Suprapubic skin (tissue), 4 donors: ENCODE measurements around the gene DMXL2.

Source experiments
- CTCF ChIP-seq, 2 donors: fragments of 200-600 bp in 1 of 2; fragments of 450-650 bp in 1 of 2; sonication (generic) in 1 of 2; IDR thresholded peaks; one replicate each; pipeline ENCODE4 v1.5.1; 2016 to 2019; ENCODE audit warnings: antibody characterized with exemption in 2 of 2, mild to moderate bottlenecking in 1 of 2, moderate library complexity in 1 of 2
- EP300 ChIP-seq: sonication (generic); formaldehyde crosslinking; IDR thresholded peaks from one replicate; pipeline ENCODE4 v1.6.1; 2017; ENCODE audit warnings: antibody characterized with exemption
- POLR2A ChIP-seq, 2 donors: fragments of 450-650 bp; IDR thresholded peaks; one replicate each; pipeline ENCODE4 v1.6.1; 2017; ENCODE audit warnings: antibody characterized with exemption in 2 of 2, mild to moderate bottlenecking in 2 of 2, moderate library complexity in 2 of 2
- POLR2AphosphoS5 ChIP-seq, 3 donors: sonication (generic); formaldehyde crosslinking; IDR thresholded peaks; one replicate each; pipeline ENCODE4 v1.6.1; 2017; ENCODE audit warnings: antibody characterized with exemption in 3 of 3

DNA sequence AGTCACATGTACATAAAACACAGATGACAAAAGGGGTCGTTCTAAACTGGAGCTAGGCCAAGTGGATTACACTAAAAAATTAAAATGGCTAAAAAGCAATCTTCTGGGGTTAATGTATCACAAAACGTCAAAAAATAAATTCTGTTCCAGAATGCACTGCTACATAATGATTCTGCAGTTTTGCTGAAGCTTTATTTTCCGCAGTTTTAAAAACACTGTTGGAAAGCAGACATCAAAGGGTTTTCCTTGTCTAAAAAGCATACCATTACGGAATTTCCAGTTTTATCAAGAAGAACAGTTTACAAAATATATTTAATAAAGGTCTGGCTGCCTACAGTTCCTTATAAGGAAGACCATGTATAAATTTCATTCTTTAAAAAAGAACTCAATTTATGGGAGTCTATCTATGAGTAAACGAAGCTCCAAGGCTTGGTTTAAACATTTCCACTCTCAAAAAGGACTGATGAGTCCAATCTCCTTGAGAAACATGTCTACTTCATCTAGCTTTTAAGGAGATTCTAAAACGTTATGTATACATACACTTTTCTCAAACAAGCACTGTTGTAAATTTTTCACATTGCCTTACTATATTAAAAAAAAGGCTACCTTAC is 1.3 kb downstream of the DMXL2 start:
- TF ChIP-seq CTCF (IDR thresholded peaks at IDR 0.05) (no peak), POLR2A (IDR thresholded peaks at IDR 0.05) (no peak), EP300 (no peak), POLR2AphosphoS5 (IDR thresholded peaks at IDR 0.05) (no peak)
